Endometrial microvascular endothelial cells (primary cell): ENCODE measurements around the gene FARP1. TPM values are rescaled to one million over a fixed set of nuclear protein-coding genes. Genes with fewer than 3 reads are reported as not detected.

Source experiments
- in situ Hi-C: cut with HindIII; loops from 2 replicates; pipeline ENCODE4 v1.10.0; 2017; ENCODE audit warnings: low sequenced_read_pairs, low pct_unique_long_range_greater_than_20kb; ENCODE audit errors: inconsistent ontology term
- total RNA-seq: library from RNA; depleted of rRNA; stranded (reverse); fragments of >200 nt; gene quantifications from one replicate; pipeline ENCODE4 v1.2.3, GENCODE V29; 2015; ENCODE audit errors: inconsistent ontology term

Gene FARP1
- total RNA-seq, 1 donor from 2014 or later, result 67.3 TPM

DNA sequence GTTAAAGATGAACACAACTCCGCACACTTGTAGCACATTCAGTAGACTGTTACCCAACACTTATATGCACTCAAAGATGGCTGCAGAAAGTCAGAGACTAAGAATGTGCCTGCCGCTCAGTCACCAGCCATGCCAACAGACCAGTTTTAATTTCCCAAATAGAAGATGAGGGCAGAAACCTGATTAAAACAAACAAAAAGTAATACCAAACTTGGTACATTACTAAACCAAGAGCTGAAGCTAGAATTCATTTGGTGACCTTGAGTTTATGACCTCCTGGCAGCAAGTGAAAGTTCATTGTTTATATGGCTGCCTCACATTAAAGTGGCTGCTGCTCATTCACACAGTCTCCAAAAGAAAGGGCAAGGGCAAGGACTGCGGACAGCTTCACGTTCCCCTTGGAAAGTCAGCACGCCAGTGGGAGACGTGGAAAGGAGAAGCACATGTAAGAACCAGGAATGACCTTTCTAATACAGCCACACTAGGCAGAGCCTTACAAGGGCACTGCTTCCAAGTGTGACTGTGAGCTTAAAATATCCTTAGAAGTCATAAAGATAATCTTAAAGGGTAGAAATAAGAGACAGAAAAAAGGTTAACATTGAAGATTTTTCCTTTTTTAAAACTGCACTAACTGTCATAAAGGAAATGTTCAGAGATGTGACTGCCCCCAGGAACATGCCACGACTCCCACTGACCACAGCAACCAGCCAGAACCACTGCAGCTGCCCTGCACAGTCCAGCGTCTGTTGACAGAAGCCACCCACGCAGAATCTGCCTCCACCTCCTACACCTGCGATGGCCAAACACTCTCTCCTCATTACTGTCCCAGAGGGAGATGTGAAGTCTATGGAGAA, 360.5 kb downstream of the FARP1 start:
- in situ Hi-C loops, result no loop called here

DNA sequence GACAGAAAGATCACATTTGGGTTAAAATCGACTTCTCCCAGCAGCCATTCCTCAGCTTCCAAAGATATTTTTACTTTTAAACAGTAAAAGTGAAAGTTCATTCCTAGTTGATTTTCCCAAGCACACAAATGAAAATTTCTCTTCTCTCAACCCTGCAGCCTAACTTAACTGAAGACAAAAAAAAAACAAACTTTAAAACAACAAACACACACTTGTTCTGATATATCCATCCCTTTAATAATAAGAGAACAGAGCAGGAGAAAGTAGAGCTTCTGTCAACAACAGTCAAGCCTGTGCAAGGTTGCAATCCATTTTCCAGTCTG, 361.1 kb downstream of the FARP1 start:
- in situ Hi-C loops, result no loop called here

DNA sequence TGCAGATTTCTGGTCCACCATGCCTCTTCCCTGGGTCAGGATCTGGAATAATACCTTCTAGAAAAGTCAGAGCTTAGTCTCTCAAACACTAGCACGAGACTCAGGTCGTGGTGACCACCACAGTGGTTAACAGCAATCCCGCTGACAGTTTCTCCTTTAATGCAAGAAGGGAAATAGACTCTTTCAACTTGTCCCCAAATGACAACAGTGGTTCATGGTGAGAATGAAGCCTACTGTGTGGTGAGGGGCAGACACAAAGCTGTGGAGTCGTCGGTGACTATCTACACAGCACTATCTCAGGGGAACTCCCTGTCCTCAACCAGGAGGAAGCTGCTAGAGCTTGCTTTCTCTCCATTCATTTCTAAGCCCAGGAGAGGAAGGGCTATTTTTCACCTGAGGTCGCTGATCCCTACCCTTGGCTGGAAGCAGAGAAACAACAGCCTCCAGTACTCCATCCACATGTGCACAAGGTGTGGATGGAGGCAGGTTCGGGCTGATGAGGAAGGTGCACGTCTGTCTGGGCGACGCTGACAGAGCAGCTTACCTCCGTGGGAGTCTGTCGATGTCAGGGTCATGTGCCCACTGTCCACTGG, 361.6 kb downstream of the FARP1 start:
- in situ Hi-C loops, result no loop called here

Other genes with a start within 250 kb of the FARP1 start
- gene IPO5, start 189.4 kb upstream of the FARP1 start, total RNA-seq, result 173 TPM
- not detected for gene RNF113B, start 34.2 kb downstream of the FARP1 start, total RNA-seq